GM06990 (cell line): ENCODE results near the gene WASF1.

Source experiments
- DNase-seq: peaks from one replicate; pipeline ENCODE4 v3.0.0-alpha.2; 2011; ENCODE audit not compliant: insufficient read length; ENCODE audit errors: extremely low read depth
- H3K27me3 ChIP-seq: replicated peaks from 2 replicates; pipeline ENCODE4 v1.6.0; 2011; ENCODE audit warnings: low read length; ENCODE audit not compliant: control insufficient read depth, insufficient read depth
- H3K36me3 ChIP-seq: 2 replicates; pipeline ENCODE4 v1.5.1; 2011; ENCODE audit warnings: low read length; ENCODE audit not compliant: control insufficient read depth, insufficient read depth
- H3K4me3 ChIP-seq: replicated peaks from 2 replicates; pipeline ENCODE4 v1.5.1; 2011; ENCODE audit warnings: low read depth, mild to moderate bottlenecking, control low read depth, low read length
- CTCF ChIP-seq: IDR thresholded peaks from 2 replicates; pipeline ENCODE4 v1.5.1; 2011; ENCODE audit warnings: low read length, control low read depth, mild to moderate bottlenecking, inconsistent platforms; ENCODE audit not compliant: insufficient read depth, poor library complexity, severe bottlenecking

The WASF1 gene

GRCh38 chr6:110097443-110097842, 82.0 kb downstream of the WASF1 start:
- Histone ChIP-seq H3K4me3 (no peak overlapping the region), H3K27me3 (no peaks in the 10 kb centered on the region), H3K36me3 (no peaks in the 10 kb centered on the region)
- no peak for DNase-seq
- TF ChIP-seq CTCF = no peak

- Histone ChIP-seq H3K4me3 (no peak overlapping the region), H3K36me3 (no peaks in the 10 kb centered on the region), H3K27me3 (no peaks in the 10 kb centered on the region)
- TF ChIP-seq CTCF = no peak
- no peak for DNase-seq
Measured at GRCh38 chr6:110095935-110096334, 83.5 kb downstream of the WASF1 start.

- no peaks in the 10 kb centered on the region for H3K27me3 ChIP-seq
- TF ChIP-seq CTCF = no peak
- DNase-seq = no peak
- no peak overlapping the region for H3K4me3 ChIP-seq
- no peaks in the 10 kb centered on the region for H3K36me3 ChIP-seq
Measured at GRCh38 chr6:110095101-110095500, 84.4 kb downstream of the WASF1 start.

GRCh38 chr6:110093981-110094380, 85.5 kb downstream of the WASF1 start:
- no peaks in the 10 kb centered on the region for H3K36me3 ChIP-seq
- no peak for TF ChIP-seq CTCF
- DNase-seq = no peak
- H3K4me3 ChIP-seq = no peak overlapping the region
- H3K27me3 ChIP-seq = no peaks in the 10 kb centered on the region

GRCh38 chr6:110090876-110091275, 88.6 kb downstream of the WASF1 start:
- TF ChIP-seq CTCF = no peak
- Histone ChIP-seq H3K36me3 (no peaks in the 10 kb centered on the region), H3K4me3 (no peak overlapping the region), H3K27me3 (no peaks in the 10 kb centered on the region)
- no peak for DNase-seq

- no peaks in the 10 kb centered on the region for H3K27me3 ChIP-seq
- H3K36me3 ChIP-seq = no peaks in the 10 kb centered on the region
- DNase-seq = no peak
- H3K4me3 ChIP-seq = no peak overlapping the region
- no peak for TF ChIP-seq CTCF
Measured at GRCh38 chr6:110089323-110089722, 90.1 kb downstream of the WASF1 start.
